ENCODE results near the gene WDTC1.
"Not testable (repeated sequence)": the region's sequence is repeated elsewhere in the genome, so short reads cannot be mapped to it uniquely, and the experiment has no call there.

WDTC1 gene

GRCh38 chr1:27284425-27285273, 50.2 kb downstream of the WDTC1 start:
- no peak overlapping the region for H3K4me3 Mint-ChIP-seq
- H3K36me3 Mint-ChIP-seq (ENCODE audit: low read depth), result peaks cover 13% of the 10 kb centered on the region
- no peaks in the 10 kb centered on the region for H3K4me1 Mint-ChIP-seq (ENCODE audit: low read depth)
- H3K27me3 Mint-ChIP-seq, result no peaks in the 10 kb centered on the region
- no peaks in the 10 kb centered on the region for H3K9me3 Mint-ChIP-seq
- H3K27ac Mint-ChIP-seq, result no peak overlapping the region

DNA sequence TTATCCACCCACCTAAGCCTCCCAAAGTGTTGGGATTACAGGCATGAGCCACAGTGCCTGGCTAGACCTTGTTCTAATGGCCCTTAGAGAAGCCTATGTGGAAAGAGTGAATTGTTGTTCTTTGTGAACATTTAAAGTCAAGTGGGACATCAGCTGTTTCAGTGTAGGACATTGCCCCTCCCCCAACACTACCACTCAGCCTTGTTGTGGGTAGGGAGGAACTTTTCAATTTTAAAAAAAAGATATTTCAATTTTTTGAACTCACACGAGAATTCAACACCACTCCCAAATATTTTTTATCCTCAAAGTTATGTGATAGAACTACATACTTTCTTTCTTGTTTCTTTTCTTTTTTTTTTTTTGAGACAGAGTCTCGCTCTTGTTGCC, 50.8 kb downstream of the WDTC1 start:
- H3K36me3 Mint-ChIP-seq (ENCODE audit: low read depth), result peaks cover 13% of the 10 kb centered on the region
- no peak overlapping the region for H3K27ac Mint-ChIP-seq
- H3K4me3 Mint-ChIP-seq, result no peak overlapping the region
- H3K9me3 Mint-ChIP-seq, result no peaks in the 10 kb centered on the region
- no peaks in the 10 kb centered on the region for H3K27me3 Mint-ChIP-seq
- H3K4me1 Mint-ChIP-seq (ENCODE audit: low read depth), result no peaks in the 10 kb centered on the region

GRCh38 chr1:27285821-27286220, 51.4 kb downstream of the WDTC1 start:
- H3K4me1 Mint-ChIP-seq (ENCODE audit: low read depth); H3K27ac Mint-ChIP-seq; H3K9me3 Mint-ChIP-seq; H3K4me3 Mint-ChIP-seq; H3K27me3 Mint-ChIP-seq: not testable (repeated sequence)
- peaks cover 13% of the 10 kb centered on the region for H3K36me3 Mint-ChIP-seq (ENCODE audit: low read depth)

DNA sequence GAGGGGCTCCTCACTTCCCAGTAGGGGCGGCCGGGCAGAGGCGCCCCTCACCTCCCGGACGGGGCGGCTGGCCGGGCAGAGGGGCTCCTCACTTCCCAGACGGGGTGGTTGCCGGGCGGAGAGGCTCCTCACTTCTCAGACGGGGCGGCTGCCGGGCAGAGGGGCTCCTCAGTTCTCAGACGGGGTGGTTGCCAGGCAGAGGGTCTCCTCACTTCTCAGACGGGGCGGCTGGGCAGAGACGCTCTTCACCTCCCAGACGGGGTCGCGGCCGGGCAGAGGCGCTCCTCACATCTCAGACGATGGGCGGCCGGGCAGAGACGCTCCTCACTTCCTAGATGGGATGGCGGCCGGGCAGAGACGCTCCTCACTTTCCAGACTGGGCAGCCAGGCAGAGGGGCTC, 54.7 kb downstream of the WDTC1 start:
- H3K4me3 Mint-ChIP-seq; H3K9me3 Mint-ChIP-seq; H3K4me1 Mint-ChIP-seq (ENCODE audit: low read depth); H3K27ac Mint-ChIP-seq; H3K27me3 Mint-ChIP-seq: not testable (repeated sequence)
- H3K36me3 Mint-ChIP-seq (ENCODE audit: low read depth), result peaks cover 14% of the 10 kb centered on the region

GRCh38 chr1:27290581-27290980, 56.1 kb downstream of the WDTC1 start:
- Mint-ChIP-seq H3K4me1 (ENCODE audit: low read depth) (no peaks in the 10 kb centered on the region), H3K27ac (no peak overlapping the region), H3K4me3 (no peak overlapping the region), H3K9me3 (no peaks in the 10 kb centered on the region), H3K27me3 (no peaks in the 10 kb centered on the region), H3K36me3 (ENCODE audit: low read depth) (peaks cover 14% of the 10 kb centered on the region)

DNA sequence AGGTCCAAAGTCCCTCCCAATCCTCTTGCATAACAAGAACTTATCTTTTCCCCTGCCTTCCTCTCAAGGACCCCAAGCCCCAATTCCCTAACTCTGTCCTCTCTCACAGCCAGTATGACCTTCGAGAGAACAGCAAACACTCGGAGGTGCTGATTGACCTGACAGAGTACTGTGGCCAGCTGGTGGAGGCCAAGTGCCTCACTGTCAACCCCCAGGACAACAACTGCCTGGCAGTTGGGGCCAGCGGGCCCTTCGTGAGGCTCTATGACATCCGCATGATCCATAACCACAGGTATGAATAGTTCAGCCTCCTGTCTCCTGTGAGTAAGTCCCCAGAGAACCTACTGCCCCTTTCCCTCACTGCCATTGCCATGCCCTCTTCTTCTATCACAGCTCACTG, 57.7 kb downstream of the WDTC1 start:
- Mint-ChIP-seq H3K9me3 (no peaks in the 10 kb centered on the region), H3K4me3 (no peak overlapping the region), H3K27me3 (no peaks in the 10 kb centered on the region), H3K4me1 (ENCODE audit: low read depth) (no peaks in the 10 kb centered on the region), H3K27ac (no peak overlapping the region), H3K36me3 (ENCODE audit: low read depth) (peaks cover 14% of the 10 kb centered on the region)

- Mint-ChIP-seq H3K27ac (no peak overlapping the region), H3K9me3 (no peaks in the 10 kb centered on the region), H3K27me3 (no peaks in the 10 kb centered on the region), H3K36me3 (ENCODE audit: low read depth) (peaks cover 7% of the 10 kb centered on the region), H3K4me1 (ENCODE audit: low read depth) (no peaks in the 10 kb centered on the region), H3K4me3 (no peak overlapping the region)
Measured at GRCh38 chr1:27293915-27294314, 59.5 kb downstream of the WDTC1 start.

DNA sequence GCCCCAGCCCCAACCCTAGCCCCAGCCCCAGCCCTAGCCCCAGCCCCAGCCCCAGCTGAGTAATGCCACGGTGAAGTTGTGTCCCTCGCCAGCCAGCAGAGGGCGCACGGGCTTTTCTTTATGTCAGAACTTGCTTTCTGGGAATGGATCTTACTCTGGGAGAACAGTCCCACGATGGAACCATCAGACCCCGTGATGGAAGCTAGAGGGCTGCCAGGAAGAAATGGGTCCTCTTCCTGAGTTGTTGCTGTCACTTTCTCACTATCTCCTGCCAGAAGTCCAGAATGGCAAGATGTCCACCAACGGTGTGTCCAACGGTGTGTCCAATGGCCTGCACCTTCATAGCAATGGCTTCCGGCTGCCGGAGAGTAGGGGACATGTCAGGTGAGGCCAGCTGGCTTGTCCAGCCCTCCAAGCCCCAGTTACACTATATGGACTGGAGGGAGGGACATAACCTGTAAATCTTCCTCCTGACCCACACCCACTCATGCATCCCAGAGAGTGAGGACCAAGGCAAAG, 62.4 kb downstream of the WDTC1 start:
- Mint-ChIP-seq H3K36me3 (ENCODE audit: low read depth) (peaks cover 5% of the 10 kb centered on the region), H3K4me3 (no peak overlapping the region), H3K9me3 (no peaks in the 10 kb centered on the region), H3K27ac (no peak overlapping the region), H3K27me3 (no peaks in the 10 kb centered on the region), H3K4me1 (ENCODE audit: low read depth) (no peaks in the 10 kb centered on the region)

- H3K4me3 Mint-ChIP-seq, result no peak overlapping the region
- H3K9me3 Mint-ChIP-seq, result no peaks in the 10 kb centered on the region
- no peaks in the 10 kb centered on the region for H3K4me1 Mint-ChIP-seq (ENCODE audit: low read depth)
- no peaks in the 10 kb centered on the region for H3K27me3 Mint-ChIP-seq
- H3K27ac Mint-ChIP-seq, result no peak overlapping the region
- no peaks in the 10 kb centered on the region for H3K36me3 Mint-ChIP-seq (ENCODE audit: low read depth)
Measured at GRCh38 chr1:27297903-27298302, 63.5 kb downstream of the WDTC1 start.

GRCh38 chr1:27298632-27299384, 64.4 kb downstream of the WDTC1 start:
- Mint-ChIP-seq H3K27ac (no peak overlapping the region), H3K4me1 (ENCODE audit: low read depth) (no peaks in the 10 kb centered on the region), H3K36me3 (ENCODE audit: low read depth) (no peaks in the 10 kb centered on the region), H3K27me3 (no peaks in the 10 kb centered on the region), H3K4me3 (no peak overlapping the region), H3K9me3 (no peaks in the 10 kb centered on the region)

DNA sequence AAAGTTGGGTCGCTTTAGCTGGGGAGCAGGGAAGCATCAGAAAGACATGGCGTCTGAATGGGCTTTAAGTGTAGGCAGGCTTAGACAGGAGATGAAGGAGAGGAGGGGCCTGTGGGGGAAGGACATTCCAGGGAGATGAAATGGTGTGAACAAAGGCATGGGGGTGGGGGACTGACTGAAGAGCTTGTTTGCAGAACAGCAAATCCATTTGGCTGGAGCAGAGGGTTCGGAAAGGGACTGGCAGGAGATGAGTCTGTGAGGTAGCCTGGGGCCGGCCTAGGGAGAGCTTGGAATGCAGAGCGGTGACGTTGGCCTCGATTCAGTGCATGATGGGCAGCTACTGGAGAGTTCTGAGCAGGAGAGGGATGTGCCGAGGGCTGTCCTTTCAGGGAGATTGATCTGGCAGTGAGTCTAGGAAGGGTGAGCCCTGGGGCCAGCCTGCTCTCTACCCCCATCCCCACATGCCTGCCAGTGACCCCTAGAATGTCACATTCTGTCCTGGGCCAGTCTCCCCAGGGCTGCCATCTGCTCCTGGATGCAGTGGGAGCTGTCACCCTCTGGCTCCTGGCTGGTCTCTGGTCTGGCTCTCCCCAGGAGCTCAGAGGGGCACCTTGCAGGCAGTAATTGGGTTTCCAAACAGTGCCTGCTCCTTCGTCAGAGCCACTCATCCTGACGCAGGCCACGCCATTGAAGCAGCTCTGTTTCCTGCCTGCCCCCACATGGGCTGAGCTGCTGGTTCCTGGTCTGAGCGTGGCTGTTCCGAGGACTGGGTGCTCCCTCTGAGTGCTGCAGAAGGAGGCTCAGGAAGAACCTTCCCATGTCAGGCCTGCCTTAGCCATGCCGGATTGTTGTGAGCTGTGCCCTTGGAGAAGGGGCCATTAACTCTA, 65.2 kb downstream of the WDTC1 start:
- Mint-ChIP-seq H3K4me3 (no peak overlapping the region), H3K36me3 (ENCODE audit: low read depth) (no peaks in the 10 kb centered on the region), H3K4me1 (ENCODE audit: low read depth) (no peaks in the 10 kb centered on the region), H3K27me3 (no peaks in the 10 kb centered on the region), H3K9me3 (no peaks in the 10 kb centered on the region), H3K27ac (no peak overlapping the region)

- Mint-ChIP-seq H3K4me1 (ENCODE audit: low read depth) (no peaks in the 10 kb centered on the region), H3K4me3 (no peak overlapping the region), H3K27ac (no peak overlapping the region), H3K27me3 (no peaks in the 10 kb centered on the region), H3K36me3 (ENCODE audit: low read depth) (no peaks in the 10 kb centered on the region), H3K9me3 (no peaks in the 10 kb centered on the region)
Measured at GRCh38 chr1:27300341-27301051, 66.1 kb downstream of the WDTC1 start.

DNA sequence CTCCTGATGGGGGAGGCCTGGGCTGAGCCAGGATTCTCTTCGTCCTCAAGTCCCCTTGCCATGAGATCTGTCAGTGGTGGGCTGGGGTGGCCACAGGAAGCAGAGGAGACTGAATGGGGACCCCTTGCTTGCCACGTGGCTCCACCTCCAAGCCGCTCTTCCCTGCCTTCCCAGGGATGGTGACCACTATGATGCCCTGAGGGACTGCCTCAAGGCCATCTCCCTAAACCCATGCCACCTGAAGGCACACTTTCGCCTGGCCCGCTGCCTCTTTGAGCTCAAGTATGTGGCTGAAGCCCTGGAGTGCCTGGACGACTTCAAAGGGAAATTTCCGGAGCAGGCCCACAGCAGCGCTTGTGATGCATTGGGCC, 66.6 kb downstream of the WDTC1 start:
- no peaks in the 10 kb centered on the region for H3K4me1 Mint-ChIP-seq (ENCODE audit: low read depth)
- H3K9me3 Mint-ChIP-seq, result no peaks in the 10 kb centered on the region
- no peak overlapping the region for H3K27ac Mint-ChIP-seq
- H3K36me3 Mint-ChIP-seq (ENCODE audit: low read depth), result no peaks in the 10 kb centered on the region
- no peak overlapping the region for H3K4me3 Mint-ChIP-seq
- no peaks in the 10 kb centered on the region for H3K27me3 Mint-ChIP-seq

- Mint-ChIP-seq H3K36me3 (ENCODE audit: low read depth) (no peaks in the 10 kb centered on the region), H3K27ac (no peak overlapping the region), H3K4me3 (no peak overlapping the region), H3K4me1 (ENCODE audit: low read depth) (no peaks in the 10 kb centered on the region), H3K9me3 (no peaks in the 10 kb centered on the region), H3K27me3 (no peaks in the 10 kb centered on the region)
Measured at GRCh38 chr1:27301582-27302199, 67.3 kb downstream of the WDTC1 start.
